H1 (cell line): ENCODE data around the gene ASB11. TPM values are rescaled to one million over a fixed set of nuclear protein-coding genes. Genes with fewer than 3 reads are reported as not detected.
"Not testable (repeated sequence)": the region's sequence is repeated elsewhere in the genome, so short reads cannot be mapped to it uniquely, and the experiment has no call there.

Source experiments
- CTCF ChIA-PET: fragments of 300-600 bp; sonication (Branson Sonifier 250); formaldehyde crosslinking; loops from one replicate; lab custom pipeline; 2021; ENCODE audit not compliant: partially characterized antibody; lab: Charles Lee
- POLR2A ChIA-PET: fragments of 300-600 bp; sonication (Branson Sonifier 250); formaldehyde crosslinking; loops from one replicate; lab custom pipeline; 2021; ENCODE audit warnings: inconsistent platforms; ENCODE audit not compliant: partially characterized antibody; lab: Charles Lee
- DNase-seq, 2 experiments: peaks; one replicate each; pipeline versions ENCODE4 v3.0.0 to v3.0.0-alpha.2; 2010 to 2022; ENCODE audit warnings: low spot score in 2 of 2, low read depth in 1 of 2, mixed read lengths in 1 of 2
- FAIRE-seq: peaks from 2 replicates; lab custom pipeline; 2011; peaks lifted over from hg19 to GRCh38; lab: Jason Lieb, UNC
- H2AFZ ChIP-seq: 2 replicates; pipeline ENCODE4 v1.8.1; 2012; ENCODE audit warnings: low read length, inconsistent platforms
- H2AK5ac ChIP-seq: 2 replicates; pipeline ENCODE4 v1.6.1; 2013; ENCODE audit warnings: low read depth, low read length
- H2BK120ac ChIP-seq: replicated peaks from 2 replicates; pipeline ENCODE3; 2013; ENCODE audit warnings: low read depth, low read length, inconsistent platforms
- H2BK12ac ChIP-seq: 2 replicates; pipeline ENCODE4 v1.6.1; 2013; ENCODE audit warnings: low read depth, low read length
- H2BK15ac ChIP-seq: 2 replicates; pipeline ENCODE4 v1.6.1; 2013; ENCODE audit warnings: low read length
- H2BK20ac ChIP-seq: 2 replicates; pipeline ENCODE4 v1.6.1; 2013; ENCODE audit warnings: low read length
- H2BK5ac ChIP-seq: 2 replicates; pipeline ENCODE4 v1.6.1; 2013; ENCODE audit warnings: low read depth, low read length
- H3K14ac ChIP-seq: 2 replicates; pipeline ENCODE4 v1.6.1; 2013; ENCODE audit warnings: inconsistent platforms; ENCODE audit not compliant: insufficient read length
- H3K18ac ChIP-seq: 2 replicates; pipeline ENCODE4 v1.6.1; 2013; ENCODE audit warnings: low read length; ENCODE audit errors: extremely low read depth
- H3K23ac ChIP-seq: 2 replicates; pipeline ENCODE4 v1.6.1; 2013; ENCODE audit warnings: inconsistent platforms; ENCODE audit not compliant: insufficient read length
- H3K23me2 ChIP-seq: 2 replicates; pipeline ENCODE4 v1.6.1; 2013; ENCODE audit warnings: low read depth, low read length
- H3K27ac ChIP-seq: 2 replicates; pipeline ENCODE4 v1.6.1; 2011; ENCODE audit warnings: low read depth, low read length, inconsistent platforms
- H3K27me3 ChIP-seq, 4 experiments: replicated peaks in 1 of 4; 1 replicate in 1 of 4; 2 replicates in 3 of 4; pipeline versions ENCODE4 v1.6.1 to v1.8.1; 2011 to 2013; ENCODE audit warnings: low read length in 3 of 4, mild to moderate bottlenecking in 3 of 4, inconsistent platforms in 2 of 4, mixed read lengths in 2 of 4, moderate library complexity in 1 of 4; ENCODE audit not compliant: control insufficient read depth in 3 of 4, insufficient read depth in 3 of 4; ENCODE audit errors: extremely low read depth in 1 of 4
- H3K36me3 ChIP-seq, 4 experiments: 2 replicates each; pipeline versions ENCODE4 v1.6.1 to v1.8.1; 2011 to 2013; ENCODE audit warnings: mild to moderate bottlenecking in 4 of 4, low read length in 3 of 4, moderate library complexity in 2 of 4, control low read depth in 1 of 4, inconsistent platforms in 1 of 4; ENCODE audit not compliant: insufficient read depth in 4 of 4, control insufficient read depth in 2 of 4
- H3K4ac ChIP-seq: replicated peaks from 2 replicates; pipeline ENCODE3; 2013; ENCODE audit warnings: low read length, low read depth, mixed read lengths, inconsistent platforms; ENCODE audit not compliant: insufficient read length
- H3K4me1 ChIP-seq, 4 experiments: replicated peaks in 1 of 4; 1 replicate in 1 of 4; 2 replicates in 3 of 4; pipeline versions ENCODE4 v1.6.1 to v1.8.1; 2011 to 2013; ENCODE audit warnings: low read length in 3 of 4, inconsistent platforms in 2 of 4, mixed read lengths in 1 of 4; ENCODE audit not compliant: insufficient read depth in 4 of 4, control insufficient read depth in 3 of 4
- H3K4me2 ChIP-seq, 2 experiments: 2 replicates each; pipeline versions ENCODE4 v1.6.1 to v1.8.1; 2011 to 2013; ENCODE audit warnings: low read depth in 2 of 2, low read length in 2 of 2, control low read depth in 1 of 2, inconsistent platforms in 1 of 2, mild to moderate bottlenecking in 1 of 2; ENCODE audit not compliant: insufficient read depth in 1 of 2
- H3K4me3 ChIP-seq, 4 experiments: fragments of 200-600, 300-600 bp in 1 of 4; sonication (generic), shearing (Covaris generic), sonication (Bioruptor Twin) in 1 of 4; 2 replicates each; pipeline versions ENCODE4 v1.5.1 to v1.8.1; 2011 to 2016; ENCODE audit warnings: low read length in 4 of 4, low read depth in 3 of 4, control low read depth in 2 of 4, inconsistent platforms in 2 of 4, mild to moderate bottlenecking in 2 of 4, mixed read lengths in 1 of 4, moderate library complexity in 1 of 4; ENCODE audit not compliant: insufficient read depth in 2 of 4; ENCODE audit errors: extremely low read depth in 1 of 4
- H3K56ac ChIP-seq: replicated peaks from 2 replicates; pipeline ENCODE3; 2013; ENCODE audit warnings: low read depth, mild to moderate bottlenecking, mixed read lengths, low read length, inconsistent platforms; ENCODE audit not compliant: insufficient read length
- H3K79me1 ChIP-seq: 2 replicates; pipeline ENCODE4 v1.6.1; 2013; ENCODE audit warnings: low read depth, low read length, control low read depth
- H3K79me2 ChIP-seq, 2 experiments: 2 replicates each; pipeline versions ENCODE4 v1.6.1 to v1.8.1; 2012 to 2013; ENCODE audit warnings: low read length in 2 of 2, mild to moderate bottlenecking in 2 of 2, inconsistent platforms in 1 of 2; ENCODE audit not compliant: insufficient read depth in 2 of 2, control insufficient read depth in 1 of 2
- H3K9ac ChIP-seq, 4 experiments: replicated peaks in 1 of 4; 1 replicate in 1 of 4; 2 replicates in 3 of 4; pipeline versions ENCODE4 v1.6.1 to v1.8.1; 2011 to 2013; ENCODE audit warnings: low read depth in 3 of 4, low read length in 3 of 4, control low read depth in 2 of 4, mild to moderate bottlenecking in 2 of 4, moderate library complexity in 2 of 4, inconsistent platforms in 1 of 4; ENCODE audit errors: extremely low read depth in 1 of 4
- H3K9me3 ChIP-seq, 2 experiments: 2 replicates each; pipeline versions ENCODE4 v1.6.1 to v1.8.1; 2012 to 2013; ENCODE audit warnings: mild to moderate bottlenecking in 2 of 2, moderate library complexity in 2 of 2, control low read depth in 1 of 2, inconsistent platforms in 1 of 2, low read depth in 1 of 2, low read length in 1 of 2, mixed read lengths in 1 of 2; ENCODE audit not compliant: insufficient read depth in 2 of 2
- H4K20me1 ChIP-seq, 2 experiments: replicated peaks in 1 of 2; 2 replicates each; pipeline versions ENCODE3 to v1.8.1; 2011 to 2013; ENCODE audit warnings: inconsistent platforms in 2 of 2, low read length in 2 of 2, mild to moderate bottlenecking in 1 of 2; ENCODE audit not compliant: insufficient read depth in 2 of 2, control insufficient read depth in 1 of 2
- H4K5ac ChIP-seq: 2 replicates; pipeline ENCODE4 v1.6.1; 2013; ENCODE audit warnings: low read length, low read depth, mixed read lengths, inconsistent platforms; ENCODE audit not compliant: insufficient read length
- H4K8ac ChIP-seq: 2 replicates; pipeline ENCODE4 v1.8.0; 2013; ENCODE audit warnings: mild to moderate bottlenecking, moderate library complexity, low read length, inconsistent platforms; ENCODE audit not compliant: insufficient read depth; ENCODE audit errors: extremely low read depth
- H4K91ac ChIP-seq: replicated peaks from 2 replicates; pipeline ENCODE3; 2013; ENCODE audit warnings: low read length, mixed read lengths, inconsistent platforms; ENCODE audit not compliant: insufficient read length
- WGBS, 2 experiments: shearing (Covaris generic) in 1 of 2; methylation state at CpG; one replicate each; pipeline versions ENCODE4 v1.1.6 to v1.1.7; 2013 to 2015; ENCODE audit warnings: low lambda C conversion rate in 2 of 2, mixed read lengths in 2 of 2, inconsistent platforms in 1 of 2, low coverage in 1 of 2, missing lambda C conversion rate in 1 of 2; ENCODE audit not compliant: insufficient replicate concordance in 2 of 2, insufficient coverage in 1 of 2, insufficient read length in 1 of 2; ENCODE audit errors: extremely low coverage in 1 of 2, missing lambda C conversion rate in 1 of 2; 5-methylcytosine and 5-hydroxymethylcytosine counted together
- polyA plus RNA-seq, 7 experiments: library from polyadenylated mRNA; depleted of rRNA in 3 of 7; stranded (reverse) in 5 of 7; unstranded in 2 of 7; fragments of >200 nt in 5 of 7; fragments of 200-250 nt in 2 of 7; gene quantifications; 1 replicate in 5 of 7; 2 replicates in 1 of 7; 4 replicates in 1 of 7; pipeline versions ENCODE4 v1.2.1 to v1.2.3, GENCODE V29; 2011 to 2013; ENCODE audit warnings: missing spikeins in 2 of 7, mixed read lengths in 2 of 7
- total RNA-seq: library from RNA; stranded (reverse); fragmentation: NEBNext Ultra II Directional; extraction: Animal tissue kit (Norgen Biotek cat#: 25700); gene quantifications from 2 replicates; pipeline ENCODE4 v1.2.1, GENCODE V29; 2021

Gene ASB11
- total and polyA plus RNA-seq, 2 of the 8 experiments (the other 6 are each of a cell fraction or from before 2014, with no cell fraction given): not detected

DNA sequence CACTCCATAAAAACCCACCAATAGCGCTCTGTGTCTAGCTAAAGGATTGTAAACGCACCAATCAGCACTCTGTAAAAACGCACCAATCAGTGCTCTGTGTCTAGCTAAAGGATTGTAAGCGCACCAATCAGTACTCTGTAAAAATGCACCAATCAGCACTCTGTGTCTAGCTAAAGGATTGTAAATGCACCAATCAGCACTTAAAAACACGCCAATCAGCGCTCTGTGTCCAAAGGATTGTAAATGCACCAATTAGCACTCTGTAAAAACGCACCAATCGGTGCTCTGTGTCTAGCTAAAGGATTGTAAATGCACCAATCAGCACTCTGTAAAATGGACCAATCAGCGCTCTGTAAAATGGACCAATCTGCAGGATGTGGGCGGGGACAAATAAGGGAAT lies 42.2 kb downstream of the ASB11 start:
- H4K8ac ChIP-seq, H4K91ac ChIP-seq, H2BK15ac ChIP-seq, H3K4me3 ChIP-seq, FAIRE-seq, H2BK12ac ChIP-seq, H3K23ac ChIP-seq, H4K20me1 ChIP-seq, H3K4ac ChIP-seq, H3K36me3 ChIP-seq, H2BK120ac ChIP-seq, POLR2A ChIA-PET, H3K79me1 ChIP-seq, H2AK5ac ChIP-seq, H3K9ac ChIP-seq, H4K5ac ChIP-seq, H2BK5ac ChIP-seq, H3K4me2 ChIP-seq, H3K79me2 ChIP-seq, CTCF ChIA-PET, H3K4me1 ChIP-seq, H3K18ac ChIP-seq, H3K14ac ChIP-seq, DNase-seq, H3K27ac ChIP-seq, H3K23me2 ChIP-seq, H3K27me3 ChIP-seq, H2BK20ac ChIP-seq, H2AFZ ChIP-seq, H3K56ac ChIP-seq, H3K9me3 ChIP-seq: not testable (repeated sequence)
- WGBS, 2 experiments: 91% methylated on average over 8 of the region's 10 CpGs; no CpG with 5 or more reads in 1 of the 2 experiments
